Right lobe of liver (tissue), 4 donors: Measurements from ENCODE around the gene WNT3.

Experiments used
- CTCF ChIP-seq, 4 donors: fragments of 200-600 bp in 3 of 4; fragments of 450-650 bp in 1 of 4; IDR thresholded peaks; one replicate each; pipeline versions ENCODE4 v1.5.1 to v1.8.0; 2016 to 2022; ENCODE audit warnings: antibody characterized with exemption in 4 of 4, mild to moderate bottlenecking in 2 of 4
- POLR2A ChIP-seq: fragments of 450-650 bp; IDR thresholded peaks from one replicate; pipeline ENCODE4 v1.6.1; 2017; ENCODE audit warnings: antibody characterized with exemption, mild to moderate bottlenecking
- donor health status: DM: no; HTN: no; CAD: no.
- donor health status: DM: no; HTN: no; CAD: no.
- donor health status: DM: no; HTN: yes; CAD: no.

- TF ChIP-seq CTCF (IDR thresholded peaks at IDR 0.05) (no peak), POLR2A (no peak)
These were observed 35.4 kb downstream of the WNT3 start for GRCh38 chr17:46783031-46783593.
